HG03103 (cell line): ENCODE results near the gene IPO13.

Experiments
- ATAC-seq: cut with Tn5 transposase; IDR thresholded peaks from one replicate; pipeline ENCODE4 v1.9.1; 2021; ENCODE audit warnings: low read depth; ENCODE audit not compliant: unreplicated experiment

IPO13 gene

DNA sequence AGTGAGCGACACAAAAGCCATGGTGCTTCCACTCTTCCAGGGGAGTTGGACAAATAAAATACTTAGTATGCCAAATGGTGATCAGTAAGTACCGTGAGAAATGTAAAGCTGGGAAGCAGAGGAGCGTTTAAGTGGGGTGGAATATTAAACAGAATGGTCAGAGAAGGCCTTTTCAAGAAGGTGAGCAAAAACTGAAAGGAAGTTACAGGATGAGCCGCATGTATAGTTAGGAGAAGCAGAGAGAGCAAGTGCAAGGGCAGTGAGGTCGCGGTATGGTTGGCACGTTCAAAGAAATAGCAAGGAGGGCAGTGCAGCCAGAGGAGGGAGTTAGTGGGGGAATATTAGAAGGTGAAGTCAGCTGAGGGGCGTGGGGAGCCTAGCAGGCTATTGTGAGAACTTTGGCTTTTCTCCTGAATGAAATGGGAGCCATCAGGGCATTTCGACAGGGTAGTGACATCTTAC is 27.3 kb downstream of the IPO13 start:
- ATAC-seq, result no peak

DNA sequence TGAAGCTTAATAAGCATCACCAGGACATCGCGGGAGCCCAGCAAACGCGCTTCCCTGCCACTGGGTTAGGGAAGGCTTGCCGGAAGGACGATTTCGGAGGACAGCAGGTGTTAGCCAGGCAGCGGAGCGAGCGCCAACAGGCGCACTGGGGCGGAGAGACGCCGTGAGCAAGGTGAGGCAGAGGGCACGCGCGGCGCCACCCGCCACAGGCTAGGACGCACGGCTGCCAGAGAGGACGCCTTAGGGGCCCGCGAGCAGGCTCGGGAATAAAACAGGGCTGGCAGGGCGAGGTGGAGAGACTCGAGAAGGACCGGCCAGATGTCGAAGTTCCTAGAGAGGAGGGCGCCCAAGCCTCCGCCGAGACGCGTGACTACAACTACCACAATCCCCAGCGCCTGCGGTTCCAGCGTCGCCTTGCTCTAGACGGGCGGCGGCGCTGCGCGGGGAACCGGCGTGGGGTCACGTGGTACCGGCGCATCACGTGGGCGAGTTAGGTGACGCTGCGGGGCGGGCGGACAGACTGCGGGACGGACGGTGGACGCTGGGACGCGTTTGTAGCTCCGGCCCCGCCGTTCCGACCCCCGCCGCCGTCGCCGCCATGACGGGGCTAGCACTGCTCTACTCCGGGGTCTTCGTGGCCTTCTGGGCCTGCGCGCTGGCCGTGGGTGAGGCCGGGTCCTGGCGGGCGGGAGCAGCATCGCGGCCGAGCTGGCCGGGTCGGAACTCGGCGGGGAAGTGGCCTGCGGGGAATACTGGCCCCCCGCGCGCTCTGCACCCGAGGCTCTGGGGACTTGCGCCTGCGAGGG is 27.9 kb downstream of the IPO13 start, which contains the start of gene ATP6V0B:
Gene ATP6V0B (plus strand): TSS at position 518 of the 806 bp plus-strand sequence. CDS start 81 bp downstream, at position 599.
- ATAC-seq, result peak; percentile 61

DNA sequence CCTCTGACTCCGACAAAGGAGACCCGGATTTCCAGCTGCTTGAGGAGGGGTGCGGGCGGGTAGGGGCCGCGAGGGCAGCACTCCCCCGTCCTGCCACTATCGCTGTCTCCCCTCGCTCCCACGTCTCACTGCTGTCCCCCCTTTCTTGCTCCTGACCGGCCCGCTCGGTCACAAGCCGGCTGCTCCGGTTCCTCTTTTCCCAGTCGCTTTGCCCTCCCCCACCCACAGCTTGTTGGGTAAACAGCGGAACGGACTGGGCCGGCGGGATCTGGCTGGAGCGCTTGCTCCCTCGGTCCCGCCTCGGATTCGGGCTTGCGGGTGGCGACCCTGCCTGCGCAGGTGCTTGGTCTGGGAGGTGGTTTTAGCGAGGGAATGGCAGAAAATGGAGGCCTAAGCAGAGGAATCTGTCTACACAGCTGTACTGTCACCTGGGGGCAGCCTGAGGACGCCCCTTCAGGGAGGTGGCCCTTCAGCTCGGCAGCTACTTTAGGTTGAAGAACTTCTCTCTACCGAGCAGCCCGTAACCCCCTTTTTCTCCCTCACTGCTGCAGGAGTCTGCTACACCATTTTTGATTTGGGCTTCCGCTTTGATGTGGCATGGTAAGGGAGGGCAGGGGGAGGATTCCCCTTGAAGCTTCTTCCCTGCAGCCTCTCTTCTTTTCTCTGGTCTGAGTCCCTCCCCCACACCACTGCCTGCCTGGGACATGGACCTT is 28.7 kb downstream of the IPO13 start:
- no peak for ATAC-seq

DNA sequence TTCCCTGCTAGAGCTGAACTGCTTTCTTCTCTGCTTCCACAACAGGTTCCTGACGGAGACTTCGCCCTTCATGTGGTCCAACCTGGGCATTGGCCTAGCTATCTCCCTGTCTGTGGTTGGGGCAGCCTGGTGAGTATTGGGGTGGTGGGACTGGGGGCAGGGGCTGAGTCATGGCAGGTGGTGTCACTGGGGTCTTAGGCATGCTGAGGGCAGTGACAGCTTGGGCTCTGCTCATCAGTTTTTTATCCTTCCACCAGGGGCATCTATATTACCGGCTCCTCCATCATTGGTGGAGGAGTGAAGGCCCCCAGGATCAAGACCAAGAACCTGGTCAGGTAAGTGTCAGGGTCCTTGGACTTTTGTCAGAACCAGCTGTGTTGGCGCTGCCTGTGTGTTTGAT is 29.3 kb downstream of the IPO13 start:
- ATAC-seq, result no peak

DNA sequence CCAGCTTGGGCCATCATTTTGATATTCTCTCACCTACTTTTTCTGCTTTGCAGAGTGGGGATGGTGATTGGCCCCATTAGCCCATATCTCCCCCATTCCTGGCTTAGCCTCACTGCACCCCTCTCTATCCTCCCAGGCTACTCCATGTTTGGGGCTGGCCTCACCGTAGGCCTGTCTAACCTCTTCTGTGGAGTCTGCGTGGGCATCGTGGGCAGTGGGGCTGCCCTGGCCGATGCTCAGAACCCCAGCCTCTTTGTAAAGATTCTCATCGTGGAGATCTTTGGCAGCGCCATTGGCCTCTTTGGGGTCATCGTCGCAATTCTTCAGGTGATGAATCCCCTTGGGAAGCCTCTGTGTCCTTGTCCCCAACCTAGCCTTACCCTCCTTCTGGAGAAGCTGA is 30.1 kb downstream of the IPO13 start:
- no peak for ATAC-seq

DNA sequence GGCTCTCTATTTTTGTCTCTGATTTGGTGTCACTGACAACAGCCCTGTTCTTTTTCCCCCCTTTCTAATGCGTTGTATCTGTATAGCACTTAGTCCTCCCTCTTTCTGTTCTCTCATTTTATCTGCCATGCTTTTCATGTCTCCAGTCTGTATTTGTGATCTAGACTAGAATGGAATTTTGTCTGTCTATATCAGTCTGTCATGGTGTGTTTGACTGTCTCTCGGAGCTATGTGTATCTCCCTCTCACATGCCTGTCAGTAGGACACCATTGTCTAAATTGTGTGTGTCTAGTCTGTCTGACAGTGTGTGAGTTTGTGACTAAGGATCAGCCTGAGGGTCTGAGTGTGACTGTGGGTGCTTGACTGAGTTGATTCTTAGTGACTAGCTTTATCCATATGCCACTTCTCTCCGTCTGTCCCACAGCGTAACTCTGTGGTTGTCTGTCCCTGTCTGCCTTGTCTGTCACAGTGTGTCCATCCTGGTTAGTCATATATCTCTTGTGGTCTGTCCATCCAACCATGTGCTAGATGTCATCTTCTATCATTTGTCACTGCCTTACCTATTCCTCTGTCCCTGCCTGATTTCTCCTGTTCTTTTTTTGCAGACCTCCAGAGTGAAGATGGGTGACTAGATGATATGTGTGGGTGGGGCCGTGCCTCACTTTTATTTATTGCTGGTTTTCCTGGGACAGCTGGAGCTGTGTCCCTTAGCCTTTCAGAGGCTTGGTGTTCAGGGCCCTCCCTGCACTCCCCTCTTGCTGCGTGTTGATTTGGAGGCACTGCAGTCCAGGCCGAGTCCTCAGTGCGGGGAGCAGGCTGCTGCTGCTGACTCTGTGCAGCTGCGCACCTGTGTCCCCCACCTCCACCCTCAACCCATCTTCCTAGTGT is 30.9 kb downstream of the IPO13 start:
- no peak for ATAC-seq

DNA sequence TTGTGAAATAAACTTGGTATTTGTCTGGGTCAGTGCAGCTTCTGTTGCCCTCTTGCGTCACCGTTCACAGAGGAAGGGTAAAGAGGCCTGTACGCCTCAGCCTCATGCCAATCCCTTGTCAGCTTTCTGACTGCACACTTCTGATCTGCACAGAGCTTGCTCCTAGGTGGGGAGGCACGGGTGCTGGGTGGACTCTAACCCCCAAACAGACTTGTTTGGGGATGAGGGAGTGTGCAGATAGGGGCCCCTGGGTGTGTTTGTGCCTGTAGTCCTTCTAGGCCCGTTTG is 31.5 kb downstream of the IPO13 start:
- ATAC-seq, result no peak

DNA sequence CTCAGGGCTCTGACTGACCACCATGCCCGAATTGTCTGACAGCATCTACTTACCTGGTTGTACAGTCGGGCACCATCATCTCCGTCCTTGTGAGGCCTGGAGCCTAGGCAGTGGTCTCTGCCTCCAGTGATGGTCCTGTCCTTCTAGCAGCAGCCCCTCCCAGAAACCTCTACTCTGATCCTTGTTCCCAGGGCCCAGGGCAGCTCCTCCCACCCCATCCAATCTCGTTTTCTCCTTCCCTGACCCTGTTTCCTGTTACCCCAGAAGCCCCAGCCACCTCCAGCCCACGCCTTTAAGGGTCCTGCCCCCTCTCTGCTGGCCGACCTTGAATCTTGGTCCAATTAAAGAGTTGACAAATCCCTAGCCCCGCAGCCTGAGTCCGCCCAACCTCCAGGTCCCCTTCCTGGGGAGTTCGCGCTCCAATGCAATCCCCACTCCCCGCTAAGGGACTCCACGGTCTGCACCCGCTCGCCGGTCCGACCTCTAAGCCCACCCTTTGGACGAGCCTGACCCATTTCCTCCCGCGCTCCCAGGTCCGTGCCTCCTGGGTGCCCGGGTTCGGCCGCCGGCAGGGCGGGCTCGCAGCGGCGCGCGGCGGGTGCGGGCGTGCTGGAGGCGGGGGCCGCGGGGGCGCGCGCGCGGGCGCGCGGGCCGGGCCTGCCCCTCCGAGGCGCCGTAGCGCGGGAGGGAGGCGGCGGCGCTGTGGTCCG is 32.0 kb downstream of the IPO13 start, which contains the start of gene B4GALT2:
Gene B4GALT2 (plus strand): TSS at position 660 of the 710 bp plus-strand sequence. CDS start 1,951 bp downstream, outside the sequence.
- no peak for ATAC-seq

DNA sequence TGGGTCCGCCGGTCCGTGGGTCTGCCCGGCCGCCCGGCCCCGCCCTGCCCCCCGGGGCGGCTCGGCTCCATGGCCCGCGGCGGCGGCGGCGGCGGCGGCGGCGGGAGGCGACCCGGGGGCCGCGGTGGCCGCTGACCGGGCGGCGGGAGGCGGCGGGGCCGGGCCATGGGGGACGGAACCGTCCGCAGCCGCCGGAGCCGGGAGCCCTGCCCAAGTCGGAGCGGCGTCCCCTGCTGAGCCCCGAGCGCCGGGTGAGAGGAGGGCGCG is 32.4 kb downstream of the IPO13 start:
- no peak for ATAC-seq

DNA sequence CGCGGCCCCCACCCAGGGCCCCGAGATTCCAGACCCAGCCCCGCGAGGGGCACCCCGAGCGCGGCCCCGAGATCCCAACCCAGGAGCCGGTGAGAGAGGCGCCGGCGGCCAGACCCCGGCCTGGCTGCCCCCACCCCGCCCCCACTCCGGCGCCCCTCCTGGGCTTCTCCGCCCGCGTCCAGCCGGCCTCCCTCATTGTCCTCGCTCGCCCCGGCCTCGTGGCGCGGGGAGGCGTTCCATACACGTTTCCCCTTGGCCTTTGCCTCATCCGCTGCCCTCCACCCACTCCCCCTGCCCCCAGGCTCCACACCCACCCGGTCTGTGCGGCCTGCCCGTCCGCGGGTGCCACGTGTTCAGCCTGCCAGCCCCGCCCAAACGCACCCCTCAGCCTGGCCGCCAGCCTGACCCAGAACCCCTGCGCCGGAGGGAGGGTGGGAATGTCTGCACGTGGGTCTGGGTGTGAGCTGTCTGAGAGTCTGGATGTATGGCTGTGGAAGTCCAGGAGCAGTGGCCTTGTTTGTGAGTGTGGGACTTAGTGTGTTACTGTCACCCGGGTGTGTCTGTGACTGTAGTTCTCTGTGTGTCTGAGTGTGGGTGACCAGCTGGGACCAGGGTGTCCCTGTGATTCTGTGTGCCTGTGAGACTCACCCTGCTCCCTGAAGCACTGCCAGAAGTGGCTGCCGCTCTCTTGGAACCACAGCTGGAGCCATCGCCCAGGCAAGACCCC is 32.9 kb downstream of the IPO13 start:
- ATAC-seq, result no peak

DNA sequence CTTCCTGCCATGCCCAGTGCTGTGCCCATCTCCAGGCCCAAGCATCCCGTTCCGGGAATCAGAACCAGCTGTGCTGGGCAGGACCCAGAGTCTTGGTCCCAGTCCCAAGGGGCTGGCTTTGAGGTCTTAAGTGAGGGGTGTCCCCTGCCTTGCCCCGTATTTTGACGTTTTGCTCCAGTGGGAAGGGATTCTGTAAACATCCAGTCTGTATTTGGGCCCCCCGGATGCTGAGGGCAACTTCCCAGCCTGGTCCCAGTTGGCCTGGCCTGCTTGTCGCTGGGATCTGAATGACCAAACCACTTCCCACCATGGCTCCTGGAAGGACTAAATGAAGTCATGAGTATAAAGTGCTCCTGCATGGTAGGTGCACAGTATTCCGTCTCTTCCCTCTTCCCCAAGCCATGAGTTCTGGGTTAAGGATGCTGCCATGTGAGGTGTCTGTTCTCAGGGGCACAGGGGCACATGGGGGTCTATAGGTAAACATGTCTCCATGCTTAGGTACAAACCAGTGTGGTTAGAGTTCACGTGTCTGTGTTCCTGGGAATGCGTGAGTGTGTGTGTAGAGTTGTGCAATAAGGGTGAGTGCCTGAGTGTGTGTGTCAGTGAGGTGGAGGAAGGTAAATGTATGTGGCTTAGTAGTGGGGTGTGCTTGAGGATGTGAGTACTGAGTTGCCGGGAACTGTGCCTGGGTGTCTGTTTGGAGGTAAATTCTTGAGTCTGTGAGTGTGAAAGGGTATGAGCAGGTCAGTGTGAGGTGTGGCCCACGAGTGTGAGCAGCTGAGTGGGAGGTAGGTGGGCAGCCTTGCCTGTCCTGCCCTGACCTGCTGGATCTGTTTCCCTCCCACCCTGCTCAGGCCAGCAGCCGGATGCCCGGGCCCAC is 33.7 kb downstream of the IPO13 start:
- ATAC-seq, result no peak

DNA sequence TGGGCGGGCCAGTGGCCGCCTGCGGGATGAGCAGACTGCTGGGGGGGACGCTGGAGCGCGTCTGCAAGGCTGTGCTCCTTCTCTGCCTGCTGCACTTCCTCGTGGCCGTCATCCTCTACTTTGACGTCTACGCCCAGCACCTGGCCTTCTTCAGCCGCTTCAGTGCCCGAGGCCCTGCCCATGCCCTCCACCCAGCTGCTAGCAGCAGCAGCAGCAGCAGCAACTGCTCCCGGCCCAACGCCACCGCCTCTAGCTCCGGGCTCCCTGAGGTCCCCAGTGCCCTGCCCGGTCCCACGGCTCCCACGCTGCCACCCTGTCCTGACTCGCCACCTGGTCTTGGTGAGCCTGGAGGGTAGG is 34.4 kb downstream of the IPO13 start:
- no peak for ATAC-seq

DNA sequence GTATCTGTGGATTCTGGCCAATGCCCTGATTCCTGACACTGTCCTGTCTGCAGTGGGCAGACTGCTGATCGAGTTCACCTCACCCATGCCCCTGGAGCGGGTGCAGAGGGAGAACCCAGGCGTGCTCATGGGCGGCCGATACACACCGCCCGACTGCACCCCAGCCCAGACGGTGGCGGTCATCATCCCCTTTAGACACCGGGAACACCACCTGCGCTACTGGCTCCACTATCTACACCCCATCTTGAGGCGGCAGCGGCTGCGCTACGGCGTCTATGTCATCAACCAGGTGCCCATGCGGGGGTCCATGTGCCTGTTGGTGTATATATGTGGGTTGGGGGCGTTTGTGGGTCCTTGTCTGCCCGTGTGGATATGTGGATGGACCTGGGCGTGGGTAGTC is 34.9 kb downstream of the IPO13 start:
- ATAC-seq, result no peak

DNA sequence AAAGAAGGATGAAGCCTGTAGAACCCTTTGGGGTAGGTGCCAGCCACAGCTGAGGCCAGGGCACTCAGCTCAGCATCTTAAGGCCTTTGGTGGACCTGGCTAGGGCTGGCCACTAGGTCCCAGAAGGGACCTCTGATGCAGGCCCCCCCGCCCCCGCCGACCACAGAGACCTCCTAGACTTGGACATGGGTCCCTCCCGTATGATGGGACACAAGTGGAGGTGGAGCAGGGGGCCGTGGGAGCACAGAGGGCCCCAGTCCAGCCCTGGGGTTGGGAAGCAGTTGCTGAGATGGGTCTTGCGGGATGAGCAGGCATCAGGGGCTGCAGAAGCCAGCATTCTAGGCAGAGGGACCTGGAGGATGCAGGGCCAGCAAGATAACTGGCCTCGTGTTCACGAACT is 35.5 kb downstream of the IPO13 start:
- ATAC-seq, result no peak

DNA sequence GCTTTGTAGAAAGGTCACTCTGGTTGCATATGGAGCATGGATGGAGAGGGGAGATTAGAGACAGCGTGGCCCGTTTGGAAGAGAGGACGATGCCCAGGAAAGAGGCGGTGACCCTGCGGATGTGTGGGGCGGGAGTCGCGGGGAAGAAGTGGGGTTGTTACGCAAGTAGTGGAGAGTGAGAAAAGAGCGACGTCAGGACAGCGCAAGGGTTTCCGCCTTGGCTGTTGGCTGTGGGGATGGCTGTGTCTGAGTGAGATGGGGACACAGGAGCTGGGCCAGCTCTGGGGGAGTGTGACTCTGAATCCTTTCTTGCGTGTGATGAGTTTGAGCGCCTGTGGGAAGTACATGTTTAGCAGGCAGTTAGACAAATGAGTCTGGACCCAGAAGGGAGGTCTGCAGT is 36.1 kb downstream of the IPO13 start:
- no peak for ATAC-seq

DNA sequence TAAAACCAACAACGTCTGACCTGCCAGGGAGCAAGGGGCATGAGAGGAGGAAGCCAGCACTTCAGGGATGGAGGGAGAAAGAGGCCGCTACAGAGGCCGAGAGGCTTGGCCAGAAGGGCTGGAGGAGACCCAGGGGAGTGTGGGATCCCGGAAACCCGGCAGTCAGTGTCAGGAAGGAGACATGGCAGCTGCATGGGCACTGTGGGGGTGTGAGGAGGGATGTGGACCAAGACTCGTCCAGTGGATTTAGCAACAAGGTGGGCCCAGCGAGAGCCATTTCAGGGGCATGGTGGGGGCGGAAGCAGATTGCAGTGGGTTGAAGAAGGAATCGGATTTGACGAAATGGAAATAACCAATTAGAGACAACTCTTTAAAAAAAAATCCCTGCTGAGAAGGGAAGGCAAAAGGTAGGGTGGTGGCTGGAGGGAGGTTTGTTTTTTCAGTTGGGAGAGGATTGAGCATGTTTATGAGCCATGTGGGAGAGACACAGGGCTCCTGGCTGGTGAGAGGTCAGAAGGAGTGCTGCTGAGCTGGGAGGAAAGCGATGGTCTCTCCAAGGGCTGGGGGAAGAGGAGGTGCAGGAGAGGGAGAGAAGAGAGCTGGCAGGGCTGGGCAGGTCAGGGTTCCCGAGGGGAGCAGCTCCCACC is 36.6 kb downstream of the IPO13 start:
- ATAC-seq, result no peak

DNA sequence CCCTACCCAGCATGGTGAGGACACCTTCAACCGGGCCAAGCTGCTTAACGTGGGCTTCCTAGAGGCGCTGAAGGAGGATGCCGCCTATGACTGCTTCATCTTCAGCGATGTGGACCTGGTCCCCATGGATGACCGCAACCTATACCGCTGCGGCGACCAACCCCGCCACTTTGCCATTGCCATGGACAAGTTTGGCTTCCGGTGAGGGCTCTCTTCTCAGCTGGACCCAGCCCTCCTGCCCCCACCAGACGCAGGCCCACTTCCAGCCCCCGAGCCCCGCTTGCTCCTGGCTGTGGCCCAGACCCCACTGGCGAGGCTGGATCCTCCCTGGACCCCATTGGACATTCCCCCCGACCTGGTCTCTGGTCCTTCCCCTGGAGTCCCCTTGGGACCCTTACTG is 38.1 kb downstream of the IPO13 start:
- no peak for ATAC-seq

DNA sequence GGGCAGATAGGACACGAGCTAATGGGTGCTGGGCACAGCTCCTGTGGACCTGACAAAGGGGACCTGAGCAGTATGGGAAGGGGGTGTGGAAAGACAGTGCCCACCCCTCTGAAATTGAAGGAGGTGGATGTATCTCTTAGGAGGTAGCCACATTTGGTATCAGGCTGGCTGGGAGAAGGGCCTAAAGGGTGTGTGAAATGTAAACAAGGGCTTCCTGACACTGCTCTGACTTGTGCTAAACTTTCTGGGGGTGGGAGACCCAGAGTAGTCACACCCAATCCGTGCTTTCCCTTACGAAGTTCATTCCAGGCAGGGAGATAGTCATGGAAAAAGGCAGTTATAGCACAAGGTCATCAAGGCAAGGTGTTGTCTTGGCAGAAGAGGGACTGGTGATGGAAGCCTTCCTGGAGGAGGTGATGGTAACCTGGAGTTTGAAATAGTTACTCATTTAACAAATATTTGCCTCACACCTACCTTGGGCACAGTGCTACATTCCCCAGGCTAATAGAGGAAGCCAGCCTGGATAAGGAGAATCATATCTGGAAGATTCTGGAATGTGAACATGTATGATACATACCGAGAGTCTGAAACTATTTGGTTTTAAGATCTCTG is 39.3 kb downstream of the IPO13 start:
- no peak for ATAC-seq
